DOHH2 (cell line): Measurements from ENCODE around the gene NGRN.

Experiments used
- EZH2phosphoT487 ChIP-seq: fragments of 200-600 bp; sonication (generic); IDR thresholded peaks from 2 replicates; pipeline ENCODE4 v1.6.1; 2017; ENCODE audit warnings: borderline replicate concordance, mild to moderate bottlenecking, antibody characterized with exemption, low read length, moderate library complexity, mixed read lengths
- TF ChIP-seq, protein P1 (sequence below): fragments of 200-600 bp; sonication (generic); IDR thresholded peaks from one replicate; pipeline ENCODE4 v1.5.1; 2014; ENCODE audit warnings: antibody characterized with exemption, mild to moderate bottlenecking, low read depth, low read length; ENCODE audit not compliant: poor library complexity, severe bottlenecking

DNA sequence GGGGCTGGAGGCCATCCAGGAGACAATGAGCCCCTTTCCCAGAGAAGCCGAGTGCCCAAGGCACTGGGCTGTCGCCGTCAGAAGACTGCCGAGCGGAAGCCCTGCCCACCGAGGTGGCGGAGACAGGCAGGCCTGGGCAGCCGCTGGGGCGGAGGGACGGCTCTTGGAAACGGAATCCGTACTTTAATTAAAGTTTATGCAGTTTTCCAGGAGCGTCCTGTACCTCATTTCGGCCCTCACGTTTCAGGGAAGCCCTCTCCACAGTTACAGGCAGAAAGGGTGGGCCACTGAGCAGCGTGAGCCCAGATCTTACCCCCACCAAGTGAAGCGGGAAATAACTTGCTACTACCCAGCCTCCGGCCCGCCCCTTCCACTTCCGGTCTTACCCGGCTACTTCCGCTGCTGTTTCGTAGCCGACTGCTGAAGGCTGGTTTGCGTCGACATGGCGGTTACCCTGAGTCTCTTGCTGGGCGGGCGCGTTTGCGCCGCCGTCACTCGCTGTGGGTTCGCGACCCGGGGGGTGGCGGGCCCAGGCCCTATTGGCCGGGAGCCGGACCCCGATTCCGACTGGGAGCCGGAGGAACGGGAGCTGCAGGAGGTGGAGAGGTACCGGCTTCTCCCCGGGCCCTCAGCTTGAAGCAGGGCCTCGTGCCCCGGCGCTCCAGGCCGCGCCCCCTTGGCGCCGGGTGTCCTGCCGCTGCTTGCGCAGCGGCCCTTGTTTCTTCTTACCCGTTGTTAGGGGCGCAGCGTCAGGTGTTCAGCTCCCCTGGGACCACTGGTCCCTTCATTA is at the start of gene NGRN:
- TF ChIP-seq, protein P1, sequence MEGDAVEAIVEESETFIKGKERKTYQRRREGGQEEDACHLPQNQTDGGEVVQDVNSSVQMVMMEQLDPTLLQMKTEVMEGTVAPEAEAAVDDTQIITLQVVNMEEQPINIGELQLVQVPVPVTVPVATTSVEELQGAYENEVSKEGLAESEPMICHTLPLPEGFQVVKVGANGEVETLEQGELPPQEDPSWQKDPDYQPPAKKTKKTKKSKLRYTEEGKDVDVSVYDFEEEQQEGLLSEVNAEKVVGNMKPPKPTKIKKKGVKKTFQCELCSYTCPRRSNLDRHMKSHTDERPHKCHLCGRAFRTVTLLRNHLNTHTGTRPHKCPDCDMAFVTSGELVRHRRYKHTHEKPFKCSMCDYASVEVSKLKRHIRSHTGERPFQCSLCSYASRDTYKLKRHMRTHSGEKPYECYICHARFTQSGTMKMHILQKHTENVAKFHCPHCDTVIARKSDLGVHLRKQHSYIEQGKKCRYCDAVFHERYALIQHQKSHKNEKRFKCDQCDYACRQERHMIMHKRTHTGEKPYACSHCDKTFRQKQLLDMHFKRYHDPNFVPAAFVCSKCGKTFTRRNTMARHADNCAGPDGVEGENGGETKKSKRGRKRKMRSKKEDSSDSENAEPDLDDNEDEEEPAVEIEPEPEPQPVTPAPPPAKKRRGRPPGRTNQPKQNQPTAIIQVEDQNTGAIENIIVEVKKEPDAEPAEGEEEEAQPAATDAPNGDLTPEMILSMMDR = no peak
- TF ChIP-seq EZH2phosphoT487 = no peak
